Measurements from ENCODE around the gene MACROH2A1.

DNA sequence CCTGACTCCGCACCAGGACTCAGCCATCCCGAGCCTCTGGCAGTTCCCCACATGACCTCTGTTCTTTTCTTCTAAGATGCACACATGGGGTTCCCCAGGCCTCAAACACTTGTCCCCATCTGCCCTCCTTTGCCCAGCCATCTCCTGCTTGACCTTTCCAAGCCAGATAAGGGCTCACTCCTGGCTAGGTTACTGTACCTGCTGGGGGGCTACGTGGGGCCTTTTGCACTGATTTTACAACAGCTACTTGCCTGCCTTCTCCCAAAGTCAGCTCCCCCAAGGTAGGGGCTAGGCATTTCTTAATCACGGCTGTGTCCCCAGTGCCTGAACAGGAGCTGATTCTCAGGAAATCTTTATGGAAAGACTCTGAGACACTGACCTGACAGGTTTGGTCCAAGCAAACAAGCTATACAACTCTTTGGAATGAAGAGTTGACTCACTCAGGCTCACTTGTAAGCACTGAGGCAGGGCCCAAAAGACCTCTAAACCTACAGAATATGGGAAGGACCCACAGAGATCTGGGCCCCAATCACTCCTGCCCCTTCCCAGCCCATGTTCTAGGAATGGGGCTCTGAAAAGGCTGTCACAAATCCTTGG is 2.5 kb downstream of the MACROH2A1 start:
- no peak for TF ChIP-seq CTCF (IDR thresholded peaks at IDR 0.05)
- TF ChIP-seq POLR2A (IDR thresholded peaks at IDR 0.05): no peak
